GM12873 (cell line): ENCODE data around the gene OLFM1.

Experiments used
- CTCF ChIP-seq: IDR thresholded peaks from 2 replicates; pipeline ENCODE4 v1.5.1; 2012; ENCODE audit warnings: low read depth, mild to moderate bottlenecking, moderate library complexity, low read length, control low read depth; ENCODE audit not compliant: insufficient read depth; ENCODE audit errors: missing control alignments

OLFM1 gene

GRCh38 chr9:135135171-135135928 lies 47.9 kb downstream of the OLFM1 start:
- TF ChIP-seq CTCF, result no peak

- no peak for TF ChIP-seq CTCF
Measured at GRCh38 chr9:135135929-135136315, 48.5 kb downstream of the OLFM1 start.

GRCh38 chr9:135136481-135136880 lies 49.0 kb downstream of the OLFM1 start:
- TF ChIP-seq CTCF, result no peak

GRCh38 chr9:135136991-135137832 lies 49.7 kb downstream of the OLFM1 start:
- TF ChIP-seq CTCF, result no peak

GRCh38 chr9:135138078-135138855 lies 50.8 kb downstream of the OLFM1 start:
- TF ChIP-seq CTCF, result no peak

GRCh38 chr9:135139366-135139959 lies 52.0 kb downstream of the OLFM1 start:
- no peak for TF ChIP-seq CTCF
